Measurements from ENCODE around the gene CCDC182. TPM values are rescaled to one million over a fixed set of nuclear protein-coding genes. Genes with fewer than 3 reads are reported as not detected.

CCDC182 gene
- total RNA-seq: not detected in 2 replicates

GRCh38 chr17:57745242-57745641 lies at the start of gene CCDC182:
Gene CCDC182 (minus strand): TSS chr17:57745299. CDS start chr17:57745272, 27 bp downstream.

Other genes starting within 250 kb of the CCDC182 start
- 9.1 and 9.9 TPM in 2 replicates for gene MRPS23, start 104.7 kb upstream of the CCDC182 start, total RNA-seq
- gene CUEDC1, start 210.1 kb upstream of the CCDC182 start, total RNA-seq: 21.6 and 33.4 TPM in 2 replicates
- 31.5 and 44.8 TPM in 2 replicates for gene VEZF1, start 243.0 kb upstream of the CCDC182 start, total RNA-seq

All from pericardium fibroblast (primary cell).